Testis (tissue), 2 donors: ENCODE results near the gene DDX52.
"Not testable (repeated sequence)": the region's sequence is repeated elsewhere in the genome, so short reads cannot be mapped to it uniquely, and the experiment has no call there.

ENCODE experiments used
- CTCF ChIP-seq, 3 experiments: fragments of 450-650 bp in 2 of 3; fragments of 200-600 bp in 1 of 3; sonication (generic) in 1 of 3; IDR thresholded peaks; one replicate each; pipeline ENCODE4 v1.5.1; 2016 to 2019; ENCODE audit warnings: antibody characterized with exemption in 3 of 3, mild to moderate bottlenecking in 2 of 3, moderate library complexity in 1 of 3
- POLR2A ChIP-seq: fragments of 450-650 bp; IDR thresholded peaks from one replicate; pipeline ENCODE4 v1.6.1; 2017; ENCODE audit warnings: antibody characterized with exemption, mild to moderate bottlenecking, moderate library complexity

- not testable (repeated sequence) for TF ChIP-seq CTCF (IDR thresholded peaks at IDR 0.05); POLR2A
Observed at GRCh38 chr17:37679995-37680394, 36.7 kb upstream of the DDX52 start.
